Measurements from ENCODE around the gene OLFML2A. TPM values are rescaled to one million over a fixed set of nuclear protein-coding genes. Genes with fewer than 3 reads are reported as not detected.

OLFML2A gene
- total and polyA plus RNA-seq, 2 of the 4 experiments (the other 2 are of a cell fraction) = 2.0 to 5.9 TPM

DNA sequence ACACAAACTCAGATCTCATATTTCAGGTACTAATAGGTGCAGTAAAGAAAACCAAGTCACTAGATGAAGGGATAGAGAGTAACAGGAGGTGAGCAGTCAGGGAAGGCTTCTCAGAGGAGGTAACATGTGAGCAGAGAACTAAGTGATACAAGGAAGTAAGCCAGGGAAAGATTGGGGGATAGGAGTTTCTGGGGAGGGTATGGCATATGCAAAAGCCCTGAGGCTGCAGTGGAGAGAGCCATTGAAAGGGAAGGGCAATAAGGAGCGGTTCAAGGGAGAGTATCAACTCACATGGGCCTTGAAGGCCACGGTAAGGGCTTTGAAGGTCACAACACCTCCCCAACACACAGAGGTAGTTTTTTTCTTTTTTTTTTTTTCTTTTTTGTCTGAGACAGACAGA, 6.9 kb downstream of the OLFML2A start:
- Histone ChIP-seq H2AFZ (replicated peaks; ENCODE audit: low read length, poor library complexity) (no peak overlapping the region), H2AK9ac (replicated peaks; ENCODE audit: low read depth, low read length, poor library complexity) (no peak overlapping the region), H3K4ac (ENCODE audit: low read depth, low read length) (peak overlapping the region; percentile 26; the same call in 1 of the 2 replicates), H3K9ac (ENCODE audit: low read depth, low read length) (no peak overlapping the region), H4K5ac (ENCODE audit: low read depth, low read length) (no peak overlapping the region), H2BK5ac (ENCODE audit: low read depth, low read length, poor library complexity, severe bottlenecking) (no peak overlapping the region), H3K14ac (replicated peaks; ENCODE audit: low read depth, low read length) (peak overlapping the region; percentile 70; the same call in 1 of the 2 replicates), H2AK5ac (ENCODE audit: low read depth, low read length) (no peak overlapping the region), H4K91ac (ENCODE audit: insufficient read depth, low read depth, low read length) (no peak overlapping the region), H3K9me1 (ENCODE audit: insufficient read depth, low read length) (0 out of 2 replicates have a peak, but pooled peaks cover 4% of the 10 kb centered on the region), H3K79me1 (ENCODE audit: low read depth in 1 of 2, low read length in 2 of 2) (no peaks in the 10 kb centered on the region), H2BK15ac (ENCODE audit: low read depth, low read length) (no peak overlapping the region), H3K4me1 (ENCODE audit: control insufficient read depth, insufficient read depth, low read length) (peaks cover 15% of the 10 kb centered on the region), H3K18ac (ENCODE audit: low read depth, low read length) (no peak overlapping the region), H3K4me3 (ENCODE audit: insufficient read depth, low read depth, low read length) (no peak overlapping the region), H3K56ac (ENCODE audit: extremely low read depth, insufficient read depth, low read length) (no peak overlapping the region), H4K20me1 (ENCODE audit: insufficient read depth, low read length) (no peaks in the 10 kb centered on the region), H3K4me2 (ENCODE audit: low read depth, low read length) (no peak overlapping the region), H2BK20ac (ENCODE audit: low read depth, low read length) (no peak overlapping the region), H4K8ac (ENCODE audit: low read depth in 2 of 2, low read length in 2 of 2) (no peak overlapping the region), H2BK120ac (ENCODE audit: low read depth, low read length) (no peak overlapping the region; the same call in 1 of the 2 replicates), H3K9me3 (ENCODE audit: control insufficient read depth, insufficient read depth, low read length) (no peaks in the 10 kb centered on the region), H3K36me3 (ENCODE audit: control insufficient read depth, insufficient read depth, low read length) (peaks cover 4% of the 10 kb centered on the region; the same call in 1 of the 2 replicates), H3K23ac (ENCODE audit: low read depth, low read length) (no peak overlapping the region), H3K27me3 (ENCODE audit: control insufficient read depth, insufficient read depth, low read length) (no peaks in the 10 kb centered on the region), H3K27ac (ENCODE audit: insufficient read depth, low read length) (no peak overlapping the region)
- intact Hi-C loops (cut with micrococcal nuclease) = no loop called here
- BruUV-seq (replicated peaks) = no TSS peak
- ATAC-seq (ENCODE audit: low read depth) (no peak), DNase-seq (no peak)
- WGBS, 2 experiments (ENCODE audit: extremely low coverage in 2 of 2, insufficient read length in 1 of 2) = no CpG with 5 or more reads among the region's 2 CpGs
- TF ChIP-seq MAZ (IDR thresholded peaks at IDR 0.05; ENCODE audit: borderline replicate concordance, low read depth, low read length) (no peak), SMC3 (IDR thresholded peaks at IDR 0.05; ENCODE audit: low read depth, low read length) (no peak), BHLHE40 (IDR thresholded peaks at IDR 0.05; ENCODE audit: low read depth, low read length) (no peak), RFX5 (IDR thresholded peaks at IDR 0.05; ENCODE audit: low read depth, low read length) (no peak)
- TF ChIP-seq, protein P1, sequence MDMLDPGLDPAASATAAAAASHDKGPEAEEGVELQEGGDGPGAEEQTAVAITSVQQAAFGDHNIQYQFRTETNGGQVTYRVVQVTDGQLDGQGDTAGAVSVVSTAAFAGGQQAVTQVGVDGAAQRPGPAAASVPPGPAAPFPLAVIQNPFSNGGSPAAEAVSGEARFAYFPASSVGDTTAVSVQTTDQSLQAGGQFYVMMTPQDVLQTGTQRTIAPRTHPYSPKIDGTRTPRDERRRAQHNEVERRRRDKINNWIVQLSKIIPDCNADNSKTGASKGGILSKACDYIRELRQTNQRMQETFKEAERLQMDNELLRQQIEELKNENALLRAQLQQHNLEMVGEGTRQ (IDR thresholded peaks at IDR 0.05; ENCODE audit: low read depth, low read length) = no peak
- in situ Hi-C loops (cut with MboI; ENCODE audit: low sequenced_read_pairs) = no loop called here
- POLR2A ChIA-PET (ENCODE audit: unreplicated experiment) = no interaction called here
- dilution Hi-C loops (cut with HindIII; ENCODE audit: low sequenced_read_pairs, unreplicated experiment) = no loop called here
- CTCF ChIA-PET = no interaction called here
